H9 (cell line): ENCODE results near the gene RASL10B. TPM values are rescaled to one million over a fixed set of nuclear protein-coding genes. Genes with fewer than 3 reads are reported as not detected.

Source experiments
- DNase-seq: peaks from one replicate; pipeline ENCODE4 v3.0.0-alpha.2; 2017
- H2AFZ ChIP-seq: one replicate; pipeline ENCODE4 v1.6.1; 2013; ENCODE audit warnings: mild to moderate bottlenecking, low read length, control low read depth, moderate library complexity
- H2AK5ac ChIP-seq: 2 replicates; pipeline ENCODE4 v1.6.1; 2013; ENCODE audit warnings: low read length, control low read depth, mixed read lengths; ENCODE audit not compliant: insufficient read length
- H2BK120ac ChIP-seq: one replicate; pipeline ENCODE4 v1.6.1; 2013; ENCODE audit warnings: low read depth, mild to moderate bottlenecking, low read length, control low read depth, inconsistent platforms; ENCODE audit not compliant: poor library complexity, severe bottlenecking
- H2BK12ac ChIP-seq: 2 replicates; pipeline ENCODE4 v1.6.1; 2013; ENCODE audit warnings: low read length, control low read depth, mixed read lengths, low read depth; ENCODE audit not compliant: insufficient read length
- H2BK15ac ChIP-seq: 2 replicates; pipeline ENCODE4 v1.6.1; 2013; ENCODE audit warnings: low read depth, low read length, control low read depth
- H2BK20ac ChIP-seq: one replicate; pipeline ENCODE4 v1.6.1; 2013; ENCODE audit warnings: low read depth, mild to moderate bottlenecking, low read length, control low read depth, inconsistent platforms; ENCODE audit not compliant: poor library complexity, severe bottlenecking
- H2BK5ac ChIP-seq: 2 replicates; pipeline ENCODE4 v1.6.1; 2013; ENCODE audit warnings: low read length, control low read depth, mixed read lengths; ENCODE audit not compliant: insufficient read length
- H3K14ac ChIP-seq: 2 replicates; pipeline ENCODE4 v1.6.1; 2013; ENCODE audit warnings: low read length, control low read depth; ENCODE audit not compliant: insufficient read depth
- H3K18ac ChIP-seq: 2 replicates; pipeline ENCODE4 v1.6.1; 2013; ENCODE audit warnings: low read depth, mild to moderate bottlenecking, mixed read lengths, low read length, control low read depth; ENCODE audit not compliant: insufficient read length
- H3K23ac ChIP-seq: 2 replicates; pipeline ENCODE4 v1.6.1; 2013; ENCODE audit warnings: low read length, control low read depth, mixed read lengths, low read depth; ENCODE audit not compliant: insufficient read length
- H3K23me2 ChIP-seq: 2 replicates; pipeline ENCODE4 v1.6.1; 2013; ENCODE audit warnings: low read depth, mild to moderate bottlenecking, mixed read lengths, low read length, control low read depth; ENCODE audit not compliant: insufficient read length, poor library complexity, severe bottlenecking
- H3K27ac ChIP-seq: 2 replicates; pipeline ENCODE4 v1.5.1; 2013; ENCODE audit warnings: low read length, control low read depth, mixed read lengths, low read depth; ENCODE audit not compliant: insufficient read length
- H3K27me3 ChIP-seq: 2 replicates; pipeline ENCODE4 v1.6.1; 2013; ENCODE audit warnings: low read length, control low read depth, inconsistent platforms; ENCODE audit not compliant: insufficient read depth
- H3K4ac ChIP-seq: 2 replicates; pipeline ENCODE4 v1.6.1; 2013; ENCODE audit warnings: low read depth, mild to moderate bottlenecking, control low read depth, inconsistent platforms, low read length, moderate library complexity
- H3K4me1 ChIP-seq: 2 replicates; pipeline ENCODE4 v1.6.1; 2013; ENCODE audit warnings: low read length, control low read depth, inconsistent platforms; ENCODE audit not compliant: insufficient read depth
- H3K4me2 ChIP-seq: 2 replicates; pipeline ENCODE4 v1.6.1; 2013; ENCODE audit warnings: low read length, control low read depth, mixed read lengths; ENCODE audit not compliant: insufficient read length, insufficient read depth
- H3K56ac ChIP-seq: 2 replicates; pipeline ENCODE4 v1.6.1; 2013; ENCODE audit warnings: low read depth, mild to moderate bottlenecking, mixed read lengths, low read length, control low read depth; ENCODE audit not compliant: insufficient read length
- H3K79me1 ChIP-seq: 2 replicates; pipeline ENCODE4 v1.6.1; 2013; ENCODE audit warnings: low read depth, mild to moderate bottlenecking, moderate library complexity, low read length, control low read depth, inconsistent platforms; ENCODE audit not compliant: insufficient read depth, poor library complexity, severe bottlenecking
- H3K79me2 ChIP-seq: 2 replicates; pipeline ENCODE4 v1.6.1; 2013; ENCODE audit warnings: low read length, control low read depth, inconsistent platforms; ENCODE audit not compliant: insufficient read depth
- H3K9ac ChIP-seq: 2 replicates; pipeline ENCODE4 v1.6.1; 2013; ENCODE audit warnings: low read length, control low read depth, mixed read lengths; ENCODE audit not compliant: insufficient read length; ENCODE audit errors: extremely low read depth
- H3K9me3 ChIP-seq: one replicate; pipeline ENCODE4 v1.6.1; 2013; ENCODE audit warnings: low read depth, low read length, inconsistent platforms; ENCODE audit not compliant: control insufficient read depth
- H3T11ph ChIP-seq: one replicate; pipeline ENCODE4 v1.6.1; 2013; ENCODE audit warnings: mild to moderate bottlenecking, low read length, control low read depth, inconsistent platforms
- H4K20me1 ChIP-seq: one replicate; pipeline ENCODE4 v1.6.1; 2013; ENCODE audit not compliant: control insufficient read depth, insufficient read length, insufficient read depth
- H4K5ac ChIP-seq: 2 replicates; pipeline ENCODE4 v1.6.1; 2013; ENCODE audit warnings: low read depth, mild to moderate bottlenecking, mixed read lengths, low read length, control low read depth; ENCODE audit not compliant: insufficient read length
- H4K8ac ChIP-seq: replicated peaks from 2 replicates; pipeline ENCODE4 v1.6.1; 2013; ENCODE audit warnings: low read length, control low read depth, mixed read lengths, low read depth; ENCODE audit not compliant: insufficient read length
- H4K91ac ChIP-seq: 2 replicates; pipeline ENCODE4 v1.6.1; 2013; ENCODE audit warnings: low read depth, mild to moderate bottlenecking, moderate library complexity, mixed read lengths, low read length, control low read depth; ENCODE audit not compliant: insufficient read length
- H3K27ac Mint-ChIP-seq, 3 experiments: 2 replicates in 2 of 3; 3 replicates in 1 of 3; pipeline ENCODE4 v1.8.0; 2020 to 2021; ENCODE audit warnings: mixed read lengths in 3 of 3, mild to moderate bottlenecking in 1 of 3, moderate library complexity in 1 of 3
- H3K27me3 Mint-ChIP-seq: 2 replicates; pipeline ENCODE4 v1.8.0; 2021; ENCODE audit warnings: low read depth, mild to moderate bottlenecking, moderate library complexity, mixed read lengths
- H3K36me3 Mint-ChIP-seq, 3 experiments: 2 replicates in 2 of 3; 3 replicates in 1 of 3; pipeline ENCODE4 v1.8.0; 2020 to 2021; ENCODE audit warnings: low read depth in 3 of 3, mixed read lengths in 3 of 3; ENCODE audit not compliant: insufficient read depth in 1 of 3
- H3K4me1 Mint-ChIP-seq, 2 experiments: 2 replicates each; pipeline ENCODE4 v1.8.0; 2020; ENCODE audit warnings: mixed read lengths in 2 of 2
- H3K4me3 Mint-ChIP-seq, 2 experiments: 2 replicates in 1 of 2; 3 replicates in 1 of 2; pipeline ENCODE4 v1.8.0; 2020 to 2021; ENCODE audit warnings: mild to moderate bottlenecking in 2 of 2, mixed read lengths in 2 of 2, moderate library complexity in 1 of 2
- H3K9me3 Mint-ChIP-seq, 2 experiments: 2 replicates in 1 of 2; 3 replicates in 1 of 2; pipeline ENCODE4 v1.8.0; 2020; ENCODE audit warnings: mild to moderate bottlenecking in 2 of 2, mixed read lengths in 2 of 2, moderate library complexity in 1 of 2
- WGBS: extraction: QIAGEN DNeasy Blood & Tissue Kit; methylation state at CpG from one replicate; pipeline ENCODE4 v1.1.7; 2013; ENCODE audit warnings: missing lambda C conversion rate, low lambda C conversion rate, mixed read lengths; ENCODE audit not compliant: insufficient read length; ENCODE audit errors: extremely low coverage; 5-methylcytosine and 5-hydroxymethylcytosine counted together
- total RNA-seq: library from RNA; stranded (reverse); gene quantifications from 2 replicates; pipeline ENCODE4 v1.2.1, GENCODE V29; 2021
- TF ChIP-seq, protein P1 (sequence below): fragments of 200-600 bp; sonication (generic); conservative IDR thresholded peaks from 3 replicates; pipeline ENCODE4 v1.8.0; 2021; ENCODE audit warnings: antibody characterized with exemption, mild to moderate bottlenecking

Gene RASL10B
- total RNA-seq, 1 experiment from 2014 or later = 15.9 TPM

DNA sequence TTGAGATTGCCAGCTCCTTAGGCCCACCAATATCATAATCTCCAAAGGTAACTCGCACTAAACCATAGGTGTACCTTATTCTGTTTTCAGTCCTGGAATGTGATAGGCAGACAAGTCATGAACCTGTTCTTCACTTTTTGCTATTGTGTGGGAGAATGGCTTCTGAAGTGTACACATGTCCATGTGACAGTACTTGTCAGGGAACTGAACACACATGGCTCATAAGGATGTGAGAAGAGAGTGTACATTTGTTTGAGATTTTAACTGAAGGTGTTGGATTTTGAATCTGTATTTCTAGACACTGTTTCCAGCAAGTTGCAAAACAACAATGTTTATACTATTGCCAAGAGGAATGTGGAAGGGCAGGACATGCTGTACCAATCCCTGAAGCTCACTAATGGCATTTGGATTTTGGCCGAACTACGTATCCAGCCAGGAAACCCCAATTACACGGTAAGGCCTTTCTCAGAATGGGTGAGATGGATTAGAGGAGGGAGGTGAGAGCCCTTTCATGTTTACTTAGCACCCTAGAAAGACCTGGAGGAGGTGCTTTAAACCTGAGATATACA is 14.5 kb upstream of the RASL10B start:
- Histone ChIP-seq H3K23ac (no peak overlapping the region), H3T11ph (no peak overlapping the region), H3K79me2 (0 out of 2 replicates have a peak, but pooled peaks cover 2% of the 10 kb centered on the region), H3K9ac (no peak overlapping the region), H3K4me2 (no peak overlapping the region), H2BK15ac (no peak overlapping the region), H4K20me1 (no peaks in the 10 kb centered on the region), H2BK5ac (no peak overlapping the region), H4K5ac (no peak overlapping the region), H3K14ac (no peak overlapping the region), H4K8ac (no peak overlapping the region), H2AK5ac (no peak overlapping the region), H3K27ac (no peak overlapping the region), H2BK20ac (no peak overlapping the region), H3K23me2 (no peaks in the 10 kb centered on the region), H3K27me3 (no peaks in the 10 kb centered on the region), H3K18ac (no peak overlapping the region), H2AFZ (no peak overlapping the region), H3K56ac (no peak overlapping the region), H3K4ac (no peak overlapping the region), H4K91ac (no peak overlapping the region), H2BK12ac (no peak overlapping the region), H3K4me1 (no peaks in the 10 kb centered on the region), H2BK120ac (no peak overlapping the region), H3K9me3 (no peaks in the 10 kb centered on the region), H3K79me1 (no peaks in the 10 kb centered on the region)
- no peaks in the 10 kb centered on the region for H3K4me1 Mint-ChIP-seq
- DNase-seq = no peak
- H3K4me3 Mint-ChIP-seq = no peak overlapping the region
- no peaks in the 10 kb centered on the region for H3K27me3 Mint-ChIP-seq
- H3K36me3 Mint-ChIP-seq = peaks cover 2 to 26% (median 24%) of the 10 kb centered on the region in 3 experiments; a peak in 6 of 7 replicates
- WGBS = no CpG with 5 or more reads among the region's 4 CpGs
- no peak overlapping the region for H3K27ac Mint-ChIP-seq
- TF ChIP-seq, protein P1, sequence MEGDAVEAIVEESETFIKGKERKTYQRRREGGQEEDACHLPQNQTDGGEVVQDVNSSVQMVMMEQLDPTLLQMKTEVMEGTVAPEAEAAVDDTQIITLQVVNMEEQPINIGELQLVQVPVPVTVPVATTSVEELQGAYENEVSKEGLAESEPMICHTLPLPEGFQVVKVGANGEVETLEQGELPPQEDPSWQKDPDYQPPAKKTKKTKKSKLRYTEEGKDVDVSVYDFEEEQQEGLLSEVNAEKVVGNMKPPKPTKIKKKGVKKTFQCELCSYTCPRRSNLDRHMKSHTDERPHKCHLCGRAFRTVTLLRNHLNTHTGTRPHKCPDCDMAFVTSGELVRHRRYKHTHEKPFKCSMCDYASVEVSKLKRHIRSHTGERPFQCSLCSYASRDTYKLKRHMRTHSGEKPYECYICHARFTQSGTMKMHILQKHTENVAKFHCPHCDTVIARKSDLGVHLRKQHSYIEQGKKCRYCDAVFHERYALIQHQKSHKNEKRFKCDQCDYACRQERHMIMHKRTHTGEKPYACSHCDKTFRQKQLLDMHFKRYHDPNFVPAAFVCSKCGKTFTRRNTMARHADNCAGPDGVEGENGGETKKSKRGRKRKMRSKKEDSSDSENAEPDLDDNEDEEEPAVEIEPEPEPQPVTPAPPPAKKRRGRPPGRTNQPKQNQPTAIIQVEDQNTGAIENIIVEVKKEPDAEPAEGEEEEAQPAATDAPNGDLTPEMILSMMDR = no peak
- no peaks in the 10 kb centered on the region for H3K9me3 Mint-ChIP-seq
